ENCODE data around the gene RHEX.

The RHEX gene

GRCh38 chr1:206020393-206021007 is 32.5 kb upstream of the RHEX start:
- H3K4me3 ChIP-seq (ENCODE audit: low read length), result no peak overlapping the region
- H4K20me1 ChIP-seq (ENCODE audit: insufficient read depth, low read length), result no peaks in the 10 kb centered on the region
- H3K27ac ChIP-seq (ENCODE audit: low read length), result no peak overlapping the region
- peaks cover 3% of the 10 kb centered on the region; the same call in 1 of the 2 replicates for H3K9me3 ChIP-seq (ENCODE audit: insufficient read depth, low read length)
- no peak overlapping the region for H3K4me2 ChIP-seq (ENCODE audit: low read length)
- H2AFZ ChIP-seq (ENCODE audit: low read depth, low read length), result no peak overlapping the region
- H3K79me2 ChIP-seq (ENCODE audit: low read length), result no peaks in the 10 kb centered on the region
- no peak overlapping the region for H3K9ac ChIP-seq (ENCODE audit: low read length)
- H3K36me3 ChIP-seq (replicated peaks; ENCODE audit: low read depth, low read length), result no peaks in the 10 kb centered on the region
- no peaks in the 10 kb centered on the region for H3K27me3 ChIP-seq (ENCODE audit: low read depth, low read length)
- TF ChIP-seq EZH2phosphoT487 (IDR thresholded peaks at IDR 0.05; ENCODE audit: low read depth) (no peak), CTCF (IDR thresholded peaks at IDR 0.05; ENCODE audit: low read depth, low read length) (no peak)
- H3K4me1 ChIP-seq (ENCODE audit: low read length), result peaks cover 5% of the 10 kb centered on the region

GRCh38 chr1:206021008-206021625 is 31.9 kb upstream of the RHEX start:
- H3K9me3 ChIP-seq (ENCODE audit: insufficient read depth, low read length), result peaks cover 3% of the 10 kb centered on the region; the same call in 1 of the 2 replicates
- H3K36me3 ChIP-seq (replicated peaks; ENCODE audit: low read depth, low read length), result no peaks in the 10 kb centered on the region
- H3K79me2 ChIP-seq (ENCODE audit: low read length), result no peaks in the 10 kb centered on the region
- H4K20me1 ChIP-seq (ENCODE audit: insufficient read depth, low read length), result no peaks in the 10 kb centered on the region
- H3K4me3 ChIP-seq (ENCODE audit: low read length), result no peak overlapping the region
- H3K27ac ChIP-seq (ENCODE audit: low read length), result no peak overlapping the region
- no peaks in the 10 kb centered on the region for H3K27me3 ChIP-seq (ENCODE audit: low read depth, low read length)
- peaks cover 5% of the 10 kb centered on the region; the same call in 1 of the 2 replicates for H3K4me1 ChIP-seq (ENCODE audit: low read length)
- H3K9ac ChIP-seq (ENCODE audit: low read length), result no peak overlapping the region
- no peak overlapping the region for H2AFZ ChIP-seq (ENCODE audit: low read depth, low read length)
- H3K4me2 ChIP-seq (ENCODE audit: low read length), result no peak overlapping the region
- TF ChIP-seq CTCF (IDR thresholded peaks at IDR 0.05; ENCODE audit: low read depth, low read length) (no peak), EZH2phosphoT487 (IDR thresholded peaks at IDR 0.05; ENCODE audit: low read depth) (no peak)

- no peaks in the 10 kb centered on the region for H3K27me3 ChIP-seq (ENCODE audit: low read depth, low read length)
- TF ChIP-seq EZH2phosphoT487 (IDR thresholded peaks at IDR 0.05; ENCODE audit: low read depth) (no peak), CTCF (IDR thresholded peaks at IDR 0.05; ENCODE audit: low read depth, low read length) (no peak)
Observed at GRCh38 chr1:206021626-206022365, 31.2 kb upstream of the RHEX start.

GRCh38 chr1:206022766-206023165 is 30.2 kb upstream of the RHEX start:
- no peak for TF ChIP-seq EZH2phosphoT487 (IDR thresholded peaks at IDR 0.05; ENCODE audit: low read depth)
- no peak overlapping the region for H3K4me3 ChIP-seq (ENCODE audit: low read length)
- no peaks in the 10 kb centered on the region for H3K79me2 ChIP-seq (ENCODE audit: low read length)
- H3K9ac ChIP-seq (ENCODE audit: low read length), result no peak overlapping the region
- no peak overlapping the region for H3K27ac ChIP-seq (ENCODE audit: low read length)
- no peak overlapping the region for H2AFZ ChIP-seq (ENCODE audit: low read depth, low read length)
- no peaks in the 10 kb centered on the region for H4K20me1 ChIP-seq (ENCODE audit: insufficient read depth, low read length)
- no peak overlapping the region for H3K4me2 ChIP-seq (ENCODE audit: low read length)
- H3K4me1 ChIP-seq (ENCODE audit: low read length), result peaks cover 7% of the 10 kb centered on the region; the same call in 1 of the 2 replicates
- peaks cover 5% of the 10 kb centered on the region; the same call in 1 of the 2 replicates for H3K9me3 ChIP-seq (ENCODE audit: insufficient read depth, low read length)
- H3K27me3 ChIP-seq (ENCODE audit: low read depth, low read length), result no peaks in the 10 kb centered on the region
- no peaks in the 10 kb centered on the region for H3K36me3 ChIP-seq (replicated peaks; ENCODE audit: low read depth, low read length)

More at GRCh38 chr1:206021626-206022365, 31.2 kb upstream of the RHEX start:
- H4K20me1 ChIP-seq (ENCODE audit: insufficient read depth, low read length), result no peaks in the 10 kb centered on the region
- no peak overlapping the region for H3K4me3 ChIP-seq (ENCODE audit: low read length)
- no peaks in the 10 kb centered on the region for H3K79me2 ChIP-seq (ENCODE audit: low read length)
- H3K4me2 ChIP-seq (ENCODE audit: low read length), result no peak overlapping the region
- H3K9ac ChIP-seq (ENCODE audit: low read length), result no peak overlapping the region
- peaks cover 7% of the 10 kb centered on the region; the same call in 1 of the 2 replicates for H3K4me1 ChIP-seq (ENCODE audit: low read length)
- H3K27ac ChIP-seq (ENCODE audit: low read length), result no peak overlapping the region
- H3K36me3 ChIP-seq (replicated peaks; ENCODE audit: low read depth, low read length), result no peaks in the 10 kb centered on the region
- peaks cover 3% of the 10 kb centered on the region; the same call in 1 of the 2 replicates for H3K9me3 ChIP-seq (ENCODE audit: insufficient read depth, low read length)
- no peak overlapping the region for H2AFZ ChIP-seq (ENCODE audit: low read depth, low read length)

Measured in OCI-LY3 (cell line).